Activated T-cell treated with anti-CD3 and anti-CD28 coated beads for 48 hours (primary cell): ENCODE data around the gene MLYCD.

ENCODE experiments used
- DNase-seq: peaks from one replicate; pipeline ENCODE4 v3.0.0-alpha.2; 2020; ENCODE audit warnings: low read depth

MLYCD gene

GRCh38 chr16:83899978-83900377 is 1.1 kb downstream of the MLYCD start:
- DNase-seq: no peak

GRCh38 chr16:83900571-83900970 is 1.7 kb downstream of the MLYCD start:
- no peak for DNase-seq

GRCh38 chr16:83901101-83901500 is 2.2 kb downstream of the MLYCD start:
- no peak for DNase-seq

- no peak for DNase-seq
Measured at GRCh38 chr16:83903751-83904150, 4.8 kb downstream of the MLYCD start.

- no peak for DNase-seq
Measured at GRCh38 chr16:83906683-83907082, 7.8 kb downstream of the MLYCD start.

- no peak for DNase-seq
Measured at GRCh38 chr16:83907111-83907510, 8.2 kb downstream of the MLYCD start.

GRCh38 chr16:83907631-83908250 is 8.8 kb downstream of the MLYCD start:
- no peak for DNase-seq

GRCh38 chr16:83908798-83909197 is 9.9 kb downstream of the MLYCD start:
- no peak for DNase-seq

- DNase-seq: no peak
Measured at GRCh38 chr16:83911290-83911689, 12.4 kb downstream of the MLYCD start.

- DNase-seq: no peak
Measured at GRCh38 chr16:83912519-83913244, 13.8 kb downstream of the MLYCD start.

- DNase-seq: no peak
Measured at GRCh38 chr16:83913245-83913633, 14.3 kb downstream of the MLYCD start.

- no peak for DNase-seq
Measured at GRCh38 chr16:83914091-83914710, 15.3 kb downstream of the MLYCD start.

- no peak for DNase-seq
Measured at GRCh38 chr16:83915081-83915480, 16.2 kb downstream of the MLYCD start.

- no peak for DNase-seq
Measured at GRCh38 chr16:83915491-83915890, 16.6 kb downstream of the MLYCD start.

GRCh38 chr16:83917152-83918120 is 18.5 kb downstream of the MLYCD start:
- no peak for DNase-seq

- no peak for DNase-seq
Measured at GRCh38 chr16:83920894-83921491, 22.1 kb downstream of the MLYCD start.

GRCh38 chr16:83923581-83924365 is 24.9 kb downstream of the MLYCD start:
- no peak for DNase-seq

- no peak for DNase-seq
Measured at GRCh38 chr16:83924686-83925085, 25.8 kb downstream of the MLYCD start.

- no peak for DNase-seq
Measured at GRCh38 chr16:83925095-83925905, 26.4 kb downstream of the MLYCD start.
